OCI-LY7 (cell line): ENCODE data around the gene QDPR. TPM values are rescaled to one million over a fixed set of nuclear protein-coding genes. Genes with fewer than 3 reads are reported as not detected.

Source experiments
- BruUV-seq: library from RNA; stranded (reverse); fragments of 400-500 nt; replicated peaks from 2 replicates; lab custom pipeline; 2021; lab: Mats Ljungman, UMichigan
- CTCF ChIA-PET: fragments of 300-600 bp; sonication (Branson Sonifier 250); formaldehyde crosslinking; loops from one replicate; lab custom pipeline; 2022; ENCODE audit warnings: antibody characterized with exemption; ENCODE audit not compliant: unreplicated experiment; lab: Charles Lee
- POLR2A ChIA-PET: fragments of 300-600 bp; sonication (Branson Sonifier 250); formaldehyde crosslinking; loops from one replicate; lab custom pipeline; 2022; ENCODE audit warnings: antibody characterized with exemption; lab: Charles Lee
- DNase-seq: peaks from one replicate; pipeline ENCODE4 v3.0.0-alpha.2; 2015; ENCODE audit warnings: low spot score
- H2AFZ ChIP-seq: fragments of 200-600 bp; sonication (generic), shearing (Covaris generic); 2 replicates; pipeline ENCODE4 v1.6.1; 2014; ENCODE audit warnings: mild to moderate bottlenecking, antibody characterized with exemption, low read length, moderate library complexity
- H3K27ac ChIP-seq: fragments of 200-600 bp; sonication (generic); 2 replicates; pipeline ENCODE4 v1.5.1; 2014; ENCODE audit warnings: mixed run types, low read depth, mild to moderate bottlenecking, moderate library complexity, low read length, inconsistent platforms; ENCODE audit not compliant: poor library complexity, severe bottlenecking
- H3K36me3 ChIP-seq: fragments of 200-600 bp; sonication (generic); 2 replicates; pipeline ENCODE4 v1.6.1; 2014; ENCODE audit warnings: mild to moderate bottlenecking, antibody characterized with exemption, low read length, moderate library complexity, mixed read lengths; ENCODE audit not compliant: insufficient read depth
- H3K4me1 ChIP-seq: fragments of 200-600 bp; sonication (generic); 2 replicates; pipeline ENCODE4 v1.5.1; 2014; ENCODE audit warnings: mild to moderate bottlenecking, low read length; ENCODE audit not compliant: insufficient read depth, poor library complexity, severe bottlenecking
- H3K4me2 ChIP-seq: fragments of 200-600 bp; sonication (generic); 2 replicates; pipeline ENCODE4 v1.6.1; 2014; ENCODE audit warnings: mild to moderate bottlenecking, low read length
- H3K4me3 ChIP-seq: fragments of 200-600 bp; sonication (generic); 2 replicates; pipeline ENCODE4 v1.5.1; 2014; ENCODE audit warnings: mild to moderate bottlenecking, low read depth, low read length; ENCODE audit not compliant: poor library complexity, severe bottlenecking
- H3K79me2 ChIP-seq: fragments of 200-600 bp; sonication (generic); 2 replicates; pipeline ENCODE4 v1.6.1; 2016; ENCODE audit warnings: low read depth, mild to moderate bottlenecking, low read length, moderate library complexity, mixed read lengths; ENCODE audit not compliant: insufficient read depth
- H3K9me2 ChIP-seq: fragments of 200-600 bp; sonication (generic); 2 replicates; pipeline ENCODE4 v1.6.1; 2016; ENCODE audit warnings: mild to moderate bottlenecking, low read length, mixed read lengths; ENCODE audit not compliant: insufficient read depth
- H3K9me3 ChIP-seq: fragments of 200-600 bp; sonication (generic); 2 replicates; pipeline ENCODE4 v1.6.1; 2014; ENCODE audit warnings: mild to moderate bottlenecking, mixed run types, low read length, mixed read lengths
- H4K20me1 ChIP-seq: fragments of 200-600 bp; sonication (generic); 2 replicates; pipeline ENCODE4 v1.6.1; 2014; ENCODE audit warnings: mild to moderate bottlenecking, antibody characterized with exemption, low read length, moderate library complexity, mixed read lengths; ENCODE audit not compliant: insufficient read depth
- EZH2phosphoT487 ChIP-seq: fragments of 200-600 bp; sonication (generic); IDR thresholded peaks from 2 replicates; pipeline ENCODE4 v1.6.1; 2018; ENCODE audit warnings: low read depth, borderline replicate concordance, mild to moderate bottlenecking, mixed run types, antibody characterized with exemption, low read length, moderate library complexity, mixed read lengths
- intact Hi-C: fragments of 100-400 bp; cut with micrococcal nuclease; formaldehyde crosslinking; loops from one replicate; pipeline ENCODE4 v1.10.0; 2022; ENCODE audit not compliant: unreplicated experiment
- total RNA-seq, 2 experiments: library from RNA; depleted of rRNA in 1 of 2; stranded (reverse); fragments of >200 nt in 1 of 2; shearing (Covaris generic) in 1 of 2; gene quantifications; 2 replicates each; pipeline ENCODE4 v1.2.3, GENCODE V29; 2014 to 2022
- TF ChIP-seq, protein P1 (sequence below): fragments of 200-600 bp; sonication (generic); conservative IDR thresholded peaks from 2 replicates; pipeline ENCODE4 v1.5.1; 2014; ENCODE audit warnings: mild to moderate bottlenecking, antibody characterized with exemption, low read length, moderate library complexity, mixed read lengths

Gene QDPR
- total RNA-seq, 2 experiments from 2014 or later: 2.5 to 2.9 TPM

DNA sequence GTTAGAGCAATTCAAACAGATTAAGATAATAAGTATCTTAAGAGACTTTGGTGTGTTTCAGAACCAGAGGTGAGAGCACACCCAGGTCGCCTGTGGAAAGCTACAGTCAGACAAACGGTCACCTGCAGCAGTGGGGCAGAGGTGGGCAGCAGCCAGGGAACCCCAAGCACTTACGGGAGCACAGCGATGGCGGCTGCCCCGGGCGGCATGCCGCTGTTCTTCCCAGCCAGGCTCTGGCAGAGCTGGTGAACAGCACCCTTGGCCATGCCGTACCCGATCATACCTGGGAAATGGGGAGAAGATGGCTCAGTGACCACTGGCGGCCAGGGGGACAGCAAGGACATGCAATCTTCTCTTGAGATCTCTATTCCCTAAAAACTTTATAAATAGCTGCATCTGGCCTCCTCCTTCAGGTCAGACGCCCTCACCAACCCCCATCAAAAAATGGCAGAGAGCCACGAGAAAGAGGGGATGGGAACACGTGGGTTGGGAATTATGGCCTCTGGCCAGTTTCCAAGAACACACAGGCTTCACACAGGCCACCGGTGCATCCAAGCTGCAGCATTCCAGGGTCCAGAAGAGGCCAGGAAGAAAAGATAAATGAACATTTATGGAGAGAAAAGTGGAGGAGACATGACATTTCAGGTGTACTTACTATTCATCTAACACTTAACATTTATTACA is 19.7 kb downstream of the QDPR start:
- CTCF ChIA-PET: no interaction called here
- intact Hi-C loops: no loop called here
- no peaks in the 10 kb centered on the region for H3K4me1 ChIP-seq
- no peak overlapping the region for H3K4me3 ChIP-seq
- no peak for DNase-seq
- no peaks in the 10 kb centered on the region for H3K9me2 ChIP-seq
- no peaks in the 10 kb centered on the region for H3K79me2 ChIP-seq
- H3K4me2 ChIP-seq: no peak overlapping the region
- no peaks in the 10 kb centered on the region for H3K9me3 ChIP-seq
- no peaks in the 10 kb centered on the region for H3K36me3 ChIP-seq
- H3K27ac ChIP-seq: no peak overlapping the region
- H2AFZ ChIP-seq: no peak overlapping the region
- TF ChIP-seq, protein P1, sequence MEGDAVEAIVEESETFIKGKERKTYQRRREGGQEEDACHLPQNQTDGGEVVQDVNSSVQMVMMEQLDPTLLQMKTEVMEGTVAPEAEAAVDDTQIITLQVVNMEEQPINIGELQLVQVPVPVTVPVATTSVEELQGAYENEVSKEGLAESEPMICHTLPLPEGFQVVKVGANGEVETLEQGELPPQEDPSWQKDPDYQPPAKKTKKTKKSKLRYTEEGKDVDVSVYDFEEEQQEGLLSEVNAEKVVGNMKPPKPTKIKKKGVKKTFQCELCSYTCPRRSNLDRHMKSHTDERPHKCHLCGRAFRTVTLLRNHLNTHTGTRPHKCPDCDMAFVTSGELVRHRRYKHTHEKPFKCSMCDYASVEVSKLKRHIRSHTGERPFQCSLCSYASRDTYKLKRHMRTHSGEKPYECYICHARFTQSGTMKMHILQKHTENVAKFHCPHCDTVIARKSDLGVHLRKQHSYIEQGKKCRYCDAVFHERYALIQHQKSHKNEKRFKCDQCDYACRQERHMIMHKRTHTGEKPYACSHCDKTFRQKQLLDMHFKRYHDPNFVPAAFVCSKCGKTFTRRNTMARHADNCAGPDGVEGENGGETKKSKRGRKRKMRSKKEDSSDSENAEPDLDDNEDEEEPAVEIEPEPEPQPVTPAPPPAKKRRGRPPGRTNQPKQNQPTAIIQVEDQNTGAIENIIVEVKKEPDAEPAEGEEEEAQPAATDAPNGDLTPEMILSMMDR: no peak
- TF ChIP-seq EZH2phosphoT487: no peak
- POLR2A ChIA-PET: no interaction called here
- no TSS peak for BruUV-seq
- no peaks in the 10 kb centered on the region for H4K20me1 ChIP-seq

DNA sequence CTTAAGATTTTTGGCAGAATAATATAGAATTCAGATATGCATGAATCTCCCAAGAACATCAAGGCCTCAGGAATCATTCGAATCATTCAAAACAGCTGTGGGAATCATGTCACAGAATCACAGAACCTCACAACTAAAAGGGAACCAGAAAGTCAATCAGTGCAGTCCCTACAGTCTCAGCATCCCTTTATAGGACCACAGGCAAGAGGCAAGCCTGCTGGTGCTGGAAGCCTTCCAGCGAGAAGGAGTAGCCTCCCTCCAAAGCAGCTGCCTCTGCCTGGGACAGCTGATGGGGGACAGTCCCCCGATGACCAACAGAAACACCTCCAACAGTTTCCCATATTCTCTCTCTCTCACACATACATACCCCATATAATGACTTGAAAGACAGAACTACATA is 20.7 kb downstream of the QDPR start:
- Histone ChIP-seq H2AFZ (no peak overlapping the region), H3K9me3 (no peaks in the 10 kb centered on the region), H3K4me3 (no peak overlapping the region), H3K9me2 (no peaks in the 10 kb centered on the region), H3K36me3 (peaks cover 4% of the 10 kb centered on the region; the same call in 1 of the 2 replicates), H3K4me1 (no peaks in the 10 kb centered on the region), H3K4me2 (no peak overlapping the region), H3K79me2 (no peaks in the 10 kb centered on the region), H3K27ac (no peak overlapping the region), H4K20me1 (no peaks in the 10 kb centered on the region)
- BruUV-seq: no TSS peak
- no peak for TF ChIP-seq EZH2phosphoT487
- TF ChIP-seq, protein P1: no peak
- intact Hi-C loops: no loop called here
- ChIA-PET POLR2A (no interaction called here), CTCF (no interaction called here)
- DNase-seq: no peak

DNA sequence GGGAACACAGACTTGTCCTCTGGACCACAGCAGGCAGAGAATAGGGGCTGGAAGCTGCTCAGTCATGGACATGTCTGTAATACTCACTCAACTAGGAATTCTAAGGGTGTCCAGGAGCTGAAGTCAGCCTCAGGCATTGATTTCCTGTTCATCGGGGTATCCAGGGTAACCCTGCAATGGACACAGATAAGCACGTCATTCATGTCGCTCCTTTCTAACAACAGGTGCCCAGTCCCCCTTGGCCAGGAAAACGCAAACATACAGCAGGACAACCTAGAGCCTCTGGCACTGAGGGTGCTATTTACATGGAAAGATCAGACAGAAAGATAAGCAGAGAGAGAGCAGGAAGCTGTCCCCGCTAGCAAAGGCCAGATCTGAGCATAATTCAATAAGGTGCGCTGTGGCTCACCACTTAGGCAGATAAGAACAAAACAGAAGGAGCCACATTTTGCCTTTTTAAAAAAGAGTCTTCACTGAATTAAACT is 21.3 kb downstream of the QDPR start:
- Histone ChIP-seq H3K27ac (no peak overlapping the region), H3K79me2 (no peaks in the 10 kb centered on the region), H3K4me2 (no peak overlapping the region), H3K9me3 (no peaks in the 10 kb centered on the region), H3K36me3 (peaks cover 4% of the 10 kb centered on the region; the same call in 1 of the 2 replicates), H3K4me1 (no peaks in the 10 kb centered on the region), H4K20me1 (no peaks in the 10 kb centered on the region), H3K9me2 (no peaks in the 10 kb centered on the region), H3K4me3 (no peak overlapping the region), H2AFZ (no peak overlapping the region)
- POLR2A ChIA-PET: no interaction called here
- DNase-seq: no peak
- CTCF ChIA-PET: no interaction called here
- intact Hi-C loops: no loop called here
- no TSS peak for BruUV-seq
- TF ChIP-seq EZH2phosphoT487: no peak
- TF ChIP-seq, protein P1: no peak
